Measurements from ENCODE around the gene EPYC. TPM values are rescaled to one million over a fixed set of nuclear protein-coding genes. Genes with fewer than 3 reads are reported as not detected.
A peak's percentile ranks its signal among the peaks of the same experiment; 100 is the strongest.

The EPYC gene
- total RNA-seq, 1 donor from 2014 or later = not detected

- H3K4me1 Mint-ChIP-seq = no peaks in the 10 kb centered on the region
- no peaks in the 10 kb centered on the region for H3K27me3 Mint-ChIP-seq (ENCODE audit: low read depth)
These were observed 39.6 kb downstream of the EPYC start for GRCh38 chr12:90965204-90965603.

GRCh38 chr12:90964616-90965015 is 40.2 kb downstream of the EPYC start:
- Mint-ChIP-seq H3K9me3 (no peaks in the 10 kb centered on the region), H3K27me3 (ENCODE audit: low read depth) (no peaks in the 10 kb centered on the region), H3K4me3 (no peak overlapping the region), H3K36me3 (ENCODE audit: low read depth) (no peaks in the 10 kb centered on the region), H3K4me1 (peaks cover 2% of the 10 kb centered on the region), H3K27ac (ENCODE audit: unreplicated experiment) (no peak overlapping the region)
- no peak for TF ChIP-seq CTCF (conservative IDR thresholded peaks at IDR 0.05)
- no peak for DNase-seq (ENCODE audit: low read depth, low spot score)

More at GRCh38 chr12:90965204-90965603, 39.6 kb downstream of the EPYC start:
- H3K36me3 Mint-ChIP-seq (ENCODE audit: low read depth) = no peaks in the 10 kb centered on the region
- no peaks in the 10 kb centered on the region for H3K9me3 Mint-ChIP-seq
- H3K4me3 Mint-ChIP-seq = no peak overlapping the region
- DNase-seq (ENCODE audit: low read depth, low spot score) = no peak
- TF ChIP-seq CTCF (conservative IDR thresholded peaks at IDR 0.05) = no peak
- no peak overlapping the region for H3K27ac Mint-ChIP-seq (ENCODE audit: unreplicated experiment)

- H3K27me3 Mint-ChIP-seq (ENCODE audit: low read depth) = no peaks in the 10 kb centered on the region
- H3K9me3 Mint-ChIP-seq = no peaks in the 10 kb centered on the region
- peaks cover 6% of the 10 kb centered on the region for H3K4me1 Mint-ChIP-seq
- TF ChIP-seq CTCF (conservative IDR thresholded peaks at IDR 0.05) = no peak
- DNase-seq (ENCODE audit: low read depth, low spot score) = no peak
- H3K27ac Mint-ChIP-seq (ENCODE audit: unreplicated experiment) = no peak overlapping the region
- no peak overlapping the region for H3K4me3 Mint-ChIP-seq
- H3K36me3 Mint-ChIP-seq (ENCODE audit: low read depth) = no peaks in the 10 kb centered on the region
These were observed 40.8 kb downstream of the EPYC start for GRCh38 chr12:90963946-90964345.

GRCh38 chr12:90961154-90961553 is 43.6 kb downstream of the EPYC start:
- Mint-ChIP-seq H3K4me3 (no peak overlapping the region), H3K27ac (ENCODE audit: unreplicated experiment) (no peak overlapping the region), H3K36me3 (ENCODE audit: low read depth) (no peaks in the 10 kb centered on the region), H3K9me3 (no peaks in the 10 kb centered on the region), H3K4me1 (peaks cover 6% of the 10 kb centered on the region), H3K27me3 (ENCODE audit: low read depth) (no peaks in the 10 kb centered on the region)
- TF ChIP-seq CTCF (conservative IDR thresholded peaks at IDR 0.05) = no peak
- no peak for DNase-seq (ENCODE audit: low read depth, low spot score)

- TF ChIP-seq CTCF (conservative IDR thresholded peaks at IDR 0.05) = peak; percentile 76
These were observed 45.1 kb downstream of the EPYC start for GRCh38 chr12:90959538-90960139.

More at GRCh38 chr12:90959538-90960139, 45.1 kb downstream of the EPYC start:
- Mint-ChIP-seq H3K27ac (ENCODE audit: unreplicated experiment) (no peak overlapping the region), H3K4me1 (peaks cover 6% of the 10 kb centered on the region), H3K36me3 (ENCODE audit: low read depth) (no peaks in the 10 kb centered on the region), H3K4me3 (no peak overlapping the region), H3K27me3 (ENCODE audit: low read depth) (no peaks in the 10 kb centered on the region), H3K9me3 (no peaks in the 10 kb centered on the region)
- peak; percentile 14 for DNase-seq (ENCODE audit: low read depth, low spot score)
